SW 1271 (cell line): Measurements from ENCODE around the gene RMI2.
"Not testable (repeated sequence)": the region's sequence is repeated elsewhere in the genome, so short reads cannot be mapped to it uniquely, and the experiment has no call there.

Source experiments
- DNase-seq, 2 experiments: peaks; one replicate each; lab custom pipeline; 2025; lab: John Stamatoyannopoulos, UW

The RMI2 gene

GRCh38 chr16:11354733-11355574 lies 9.7 kb downstream of the RMI2 start:
- no peak for DNase-seq

- no peak for DNase-seq
Measured at GRCh38 chr16:11355862-11356261, 10.6 kb downstream of the RMI2 start.

GRCh38 chr16:11356573-11357331 lies 11.5 kb downstream of the RMI2 start:
- peak in 1 of 2 experiments; percentile 21 for DNase-seq

DNA sequence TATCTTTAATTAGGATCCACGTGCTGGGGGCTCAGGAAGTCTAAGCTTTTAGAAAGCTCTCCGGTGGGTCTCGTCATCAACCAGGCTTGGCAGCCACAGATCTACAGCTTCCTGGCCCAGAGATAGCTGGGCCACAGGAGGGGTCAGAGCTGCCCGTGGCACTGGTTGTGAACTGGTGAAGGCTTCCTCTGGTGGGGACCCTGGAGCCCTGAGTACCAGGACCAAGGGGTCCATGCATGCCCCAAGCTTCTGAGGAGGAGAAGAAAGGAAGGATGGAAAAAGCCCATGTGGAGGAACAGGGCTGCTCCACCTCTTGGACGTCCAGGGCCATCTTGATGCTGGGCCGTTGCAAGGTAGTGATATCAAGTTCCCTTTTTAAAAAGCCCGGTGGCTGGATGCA lies 13.3 kb downstream of the RMI2 start:
- no peak for DNase-seq

GRCh38 chr16:11359370-11359769 lies 14.1 kb downstream of the RMI2 start:
- DNase-seq = no peak

DNA sequence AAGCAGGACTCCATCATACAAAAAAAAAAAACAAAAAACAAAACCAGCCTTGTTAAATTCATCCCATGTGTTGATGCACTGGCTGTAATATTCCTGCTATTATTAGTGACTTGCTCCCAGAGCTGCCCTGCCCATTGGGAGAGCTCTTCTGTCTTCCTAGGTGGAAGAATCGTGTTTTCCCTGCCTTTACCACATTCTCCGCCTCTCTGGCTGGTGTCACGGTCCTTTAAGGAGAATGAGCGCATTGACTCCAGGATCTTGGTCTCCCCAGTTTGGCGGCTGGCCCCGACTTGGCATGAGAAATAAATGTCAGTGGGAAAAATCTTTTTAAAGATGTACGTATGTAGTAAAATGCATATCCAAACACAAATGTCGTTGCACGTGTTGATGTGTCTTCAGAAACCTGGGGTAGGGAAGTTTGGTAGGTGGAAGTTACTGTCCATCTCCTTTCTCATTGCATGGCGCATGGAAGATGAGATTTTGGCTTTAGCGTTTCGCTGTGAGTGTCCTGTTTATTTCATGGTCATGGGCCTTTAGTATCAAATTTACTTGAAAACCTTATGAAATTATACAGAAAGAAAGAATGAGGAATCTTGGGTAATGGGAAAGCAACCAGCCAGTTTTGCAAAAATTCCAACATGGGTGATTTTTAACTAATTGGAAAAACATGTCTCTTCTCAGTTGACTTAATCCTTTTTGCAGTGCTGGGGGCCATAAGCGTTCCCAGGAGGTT lies 15.5 kb downstream of the RMI2 start:
- no peak for DNase-seq

GRCh38 chr16:11361701-11362451 lies 16.6 kb downstream of the RMI2 start:
- no peak for DNase-seq

- no peak for DNase-seq
Measured at GRCh38 chr16:11363927-11364258, 18.6 kb downstream of the RMI2 start.

- no peak for DNase-seq
Measured at GRCh38 chr16:11367483-11367906, 22.2 kb downstream of the RMI2 start.

DNA sequence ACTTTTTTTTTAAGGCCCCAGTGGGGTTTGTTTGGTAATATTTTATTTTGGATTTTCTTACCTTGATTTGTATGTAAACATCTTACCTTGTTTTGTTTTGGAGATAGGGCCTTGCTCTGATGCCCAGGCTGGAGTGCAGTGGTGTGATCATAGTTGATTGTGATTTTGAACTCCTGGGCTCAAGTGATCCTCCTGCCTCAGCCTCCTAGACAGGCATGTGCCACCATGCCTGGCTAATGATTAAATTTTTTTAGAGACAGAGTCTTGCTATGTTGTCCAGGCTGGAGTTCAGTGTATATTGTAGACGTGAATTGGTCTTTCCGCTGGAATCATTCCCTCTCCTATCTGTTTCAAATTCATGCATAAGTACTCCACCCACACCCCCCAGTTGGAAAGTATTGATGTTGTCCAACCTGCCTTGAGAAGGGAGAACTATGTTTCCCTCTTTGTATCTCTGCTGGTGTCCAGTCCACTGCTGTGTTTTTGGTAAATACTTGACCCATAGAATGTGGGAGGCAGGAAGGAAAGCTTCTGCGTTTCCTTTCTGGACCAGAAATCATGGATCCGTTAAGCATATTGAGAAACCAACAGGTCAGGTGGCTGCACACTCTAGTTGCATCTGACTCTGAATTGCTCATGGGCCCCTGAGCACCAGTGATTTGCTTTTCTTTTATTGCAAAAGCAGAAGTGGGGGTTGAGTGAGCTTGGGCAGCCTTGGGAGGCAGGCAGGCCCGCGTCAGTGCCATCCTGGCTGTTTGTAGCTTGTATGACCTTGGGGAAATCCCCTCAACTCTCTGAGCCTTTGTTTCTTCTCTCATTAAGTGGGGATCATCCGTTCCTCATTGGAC lies 25.0 kb downstream of the RMI2 start:
- DNase-seq = no peak

DNA sequence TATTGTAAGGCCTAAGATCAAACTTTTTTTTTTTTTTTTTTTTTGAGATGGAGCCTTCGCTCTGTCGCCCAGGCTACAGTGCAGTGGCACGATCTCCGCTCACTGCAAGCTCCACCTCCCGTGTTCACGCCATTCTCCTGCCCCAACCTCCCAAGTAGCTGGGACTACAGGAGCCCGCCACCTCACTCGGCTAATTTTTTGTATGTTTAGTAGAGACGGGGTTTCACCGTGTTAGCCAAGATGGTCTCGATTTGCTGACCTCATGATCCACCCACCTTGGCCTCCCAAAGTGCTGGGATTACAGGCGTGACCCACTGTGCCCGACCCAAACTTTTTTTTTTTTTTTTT lies 25.6 kb downstream of the RMI2 start:
- not testable (repeated sequence) for DNase-seq

DNA sequence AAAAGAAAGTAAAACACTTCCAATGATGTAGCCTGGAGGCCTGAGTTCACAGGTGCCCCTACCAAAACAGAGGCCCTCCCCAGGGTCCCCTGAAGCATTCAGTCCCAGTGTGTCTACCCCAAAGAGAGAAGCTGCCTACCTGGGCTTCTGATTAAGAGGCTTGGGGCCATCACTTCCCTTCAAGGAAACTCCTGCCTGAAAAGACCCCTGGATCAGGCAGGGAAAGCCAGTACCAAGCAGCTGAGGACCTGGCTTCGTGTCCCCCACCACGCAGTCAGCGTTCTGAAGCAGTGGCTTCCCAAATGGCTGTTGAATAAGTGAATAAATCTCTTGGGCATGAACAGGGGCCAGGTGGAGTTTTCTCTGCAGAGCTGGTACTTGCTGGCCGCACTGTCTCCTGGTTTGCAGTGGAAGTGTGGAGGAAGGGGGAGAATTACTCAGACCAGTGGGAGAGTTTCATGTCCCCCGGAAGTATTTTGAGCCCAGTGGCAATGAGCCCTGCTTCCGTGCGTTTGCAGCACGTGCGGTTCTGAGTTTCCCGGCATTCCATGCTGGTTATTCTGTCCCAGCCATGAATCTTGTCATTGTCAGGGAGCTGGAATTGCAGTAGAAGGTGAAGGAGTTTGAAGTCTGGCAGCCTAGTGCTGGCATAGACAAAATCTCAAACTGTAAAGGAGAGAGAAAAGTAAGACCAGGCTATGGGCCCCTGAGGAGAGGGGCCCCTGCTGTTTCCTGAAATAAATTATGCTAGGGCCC lies 27.0 kb downstream of the RMI2 start:
- no peak for DNase-seq

GRCh38 chr16:11372829-11373306 lies 27.6 kb downstream of the RMI2 start:
- DNase-seq = no peak

DNA sequence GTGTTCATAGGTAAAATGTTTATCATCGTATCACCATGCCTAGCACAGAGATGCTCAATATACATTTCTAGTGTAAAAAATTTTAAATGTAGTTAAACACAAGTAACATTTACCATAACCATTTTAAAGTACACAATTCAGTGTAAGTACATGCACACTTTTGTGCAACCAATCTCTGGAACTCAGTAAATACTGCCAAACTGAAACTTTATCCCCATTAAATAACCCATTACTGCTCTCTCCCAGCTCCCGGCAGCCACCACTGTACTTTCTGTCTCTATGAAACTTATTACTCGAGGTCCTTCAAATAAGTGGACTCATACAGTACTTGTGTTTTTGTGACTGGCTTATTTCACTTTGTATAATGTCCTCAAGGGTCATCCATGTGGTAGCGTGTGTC lies 29.0 kb downstream of the RMI2 start:
- no peak for DNase-seq

DNA sequence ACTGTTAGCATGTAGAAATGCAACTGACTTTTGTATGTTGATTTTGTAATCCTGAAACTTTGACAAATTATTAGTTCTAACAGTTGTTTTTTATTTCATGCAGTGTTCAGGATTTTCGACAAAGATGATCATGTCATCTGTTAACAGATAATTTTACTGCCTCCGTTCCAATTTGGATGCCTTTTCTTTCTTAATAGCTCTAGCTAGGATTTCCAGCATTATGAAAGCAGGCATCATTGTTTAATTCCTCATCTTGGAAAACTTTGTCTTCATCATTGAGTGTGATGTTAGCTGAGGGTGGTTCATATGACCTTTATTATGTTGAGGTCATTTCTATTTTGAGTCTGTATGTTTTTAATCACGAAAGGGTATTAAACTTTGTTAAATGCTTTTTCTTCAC lies 31.9 kb downstream of the RMI2 start:
- no peak for DNase-seq

- not testable (repeated sequence) for DNase-seq
Measured at GRCh38 chr16:11378951-11379350, 33.7 kb downstream of the RMI2 start.

GRCh38 chr16:11379420-11379819 lies 34.2 kb downstream of the RMI2 start:
- no peak for DNase-seq

GRCh38 chr16:11380836-11381235 lies 35.6 kb downstream of the RMI2 start:
- no peak for DNase-seq

- DNase-seq = no peak
Measured at GRCh38 chr16:11383481-11384183, 38.4 kb downstream of the RMI2 start.
